Activated B cell treated with CpG ODN at 0.5 μM for 24 hours (primary cell): ENCODE measurements around the gene ZNF497. TPM values are rescaled to one million over a fixed set of nuclear protein-coding genes. Genes with fewer than 3 reads are reported as not detected.

ENCODE experiments used
- ATAC-seq: fragments of 200-7000 bp; cut with Tn5 transposase; one replicate; pipeline ENCODE4 v1.10.0; 2021; ENCODE audit warnings: low read depth, mild to moderate bottlenecking, moderate library complexity
- CTCF ChIA-PET: fragments of 350-600 bp; sonication (Branson Sonifier 250); formaldehyde crosslinking; loops from one replicate; lab custom pipeline; 2021; ENCODE audit warnings: antibody characterized with exemption; lab: Charles Lee
- POLR2A ChIA-PET: fragments of 350-600 bp; sonication (Branson Sonifier 250); formaldehyde crosslinking; loops from one replicate; lab custom pipeline; 2021; ENCODE audit warnings: antibody characterized with exemption; lab: Charles Lee
- DNase-seq: peaks from one replicate; pipeline ENCODE4 v3.0.0; 2022
- H3K27ac Mint-ChIP-seq: one replicate; pipeline ENCODE4 v1.8.0; 2020; ENCODE audit warnings: mixed read lengths
- H3K27me3 Mint-ChIP-seq: one replicate; pipeline ENCODE4 v1.8.0; 2021; ENCODE audit warnings: mixed read lengths
- H3K36me3 Mint-ChIP-seq: one replicate; pipeline ENCODE4 v1.8.0; 2021; ENCODE audit warnings: low read depth, mixed read lengths
- H3K4me1 Mint-ChIP-seq: one replicate; pipeline ENCODE4 v1.8.0; 2021; ENCODE audit warnings: mixed read lengths
- H3K4me3 Mint-ChIP-seq: one replicate; pipeline ENCODE4 v1.8.0; 2020; ENCODE audit warnings: mild to moderate bottlenecking, mixed read lengths
- H3K9me3 Mint-ChIP-seq: one replicate; pipeline ENCODE4 v1.8.0; 2020; ENCODE audit warnings: mixed read lengths
- CTCF ChIP-seq: fragments of 200-600 bp; IDR thresholded peaks from one replicate; pipeline ENCODE4 v1.8.0; 2022; ENCODE audit warnings: antibody characterized with exemption, mild to moderate bottlenecking
- intact Hi-C: fragments of 100-400 bp; cut with micrococcal nuclease; formaldehyde crosslinking; loops from one replicate; pipeline ENCODE4 v1.15.1; 2024
- total RNA-seq: library from RNA; stranded (reverse); gene quantifications from 2 replicates; pipeline ENCODE4 v1.2.3, GENCODE V29; 2022

ZNF497 gene
- total RNA-seq, 1 donor from 2014 or later: 2.1 TPM

GRCh38 chr19:58325311-58326022 is 37.1 kb downstream of the ZNF497 start:
- Mint-ChIP-seq H3K4me3 (no peak overlapping the region), H3K4me1 (peaks cover 2% of the 10 kb centered on the region), H3K9me3 (no peaks in the 10 kb centered on the region), H3K36me3 (peaks cover 2% of the 10 kb centered on the region), H3K27me3 (no peaks in the 10 kb centered on the region), H3K27ac (no peak overlapping the region)
- ATAC-seq (no peak), DNase-seq (no peak)
- CTCF ChIA-PET: interaction anchor here (1.5 to 2.1 kb wide), 2 partner anchors 20 to 194 kb away, joined by 3 to 5 read pairs; partner anchors contain the start of gene ZBTB45
- TF ChIP-seq CTCF: no peak
- POLR2A ChIA-PET: interaction anchor here (0.9 to 2.1 kb wide), 5 partner anchors 20 to 194 kb away, joined by 3 to 24 read pairs (median 16); partner anchors contain the start of genes ERVK3-1, ZBTB45, ZNF324B and ZNF497
- intact Hi-C loops: loop anchor here (1.0 to 2.0 kb wide), 6 partner anchors 20 to 915 kb away; partner anchors contain the start of genes ERVK3-1, ZNF132, ZNF17 and ZNF324

GRCh38 chr19:58319241-58319640 is 43.3 kb downstream of the ZNF497 start:
- no peak for TF ChIP-seq CTCF
- no peak for DNase-seq
- no peaks in the 10 kb centered on the region for H3K9me3 Mint-ChIP-seq
- no peak overlapping the region for H3K4me3 Mint-ChIP-seq
- peaks cover 21% of the 10 kb centered on the region for H3K36me3 Mint-ChIP-seq
- ChIA-PET POLR2A (interaction anchor here (1.0 to 1.2 kb wide), 2 partner anchors 43 to 62 kb away, joined by 3 to 4 read pairs; partner anchors contain the start of genes ZNF497 and ZNF837), CTCF (no interaction called here)
- H3K4me1 Mint-ChIP-seq: no peaks in the 10 kb centered on the region
- ATAC-seq: no peak
- intact Hi-C loops: no loop called here
- no peak overlapping the region for H3K27ac Mint-ChIP-seq
- H3K27me3 Mint-ChIP-seq: no peaks in the 10 kb centered on the region

GRCh38 chr19:58318297-58318696 is 44.3 kb downstream of the ZNF497 start:
- CTCF ChIA-PET: no interaction called here
- peaks cover 30% of the 10 kb centered on the region for H3K36me3 Mint-ChIP-seq
- no peaks in the 10 kb centered on the region for H3K27me3 Mint-ChIP-seq
- POLR2A ChIA-PET: interaction anchor here (1.0 to 1.2 kb wide), 2 partner anchors 44 to 63 kb away, joined by 3 to 4 read pairs; partner anchors contain the start of genes ZNF497 and ZNF837
- intact Hi-C loops: no loop called here
- ATAC-seq: no peak
- TF ChIP-seq CTCF: no peak
- DNase-seq: no peak
- H3K9me3 Mint-ChIP-seq: no peaks in the 10 kb centered on the region
- H3K27ac Mint-ChIP-seq: no peak overlapping the region
- no peak overlapping the region for H3K4me3 Mint-ChIP-seq
- H3K4me1 Mint-ChIP-seq: no peaks in the 10 kb centered on the region

GRCh38 chr19:58317476-58318072 is 45.0 kb downstream of the ZNF497 start:
- Mint-ChIP-seq H3K27me3 (no peaks in the 10 kb centered on the region), H3K4me1 (no peaks in the 10 kb centered on the region), H3K4me3 (no peak overlapping the region), H3K9me3 (no peaks in the 10 kb centered on the region), H3K36me3 (peaks cover 37% of the 10 kb centered on the region), H3K27ac (no peak overlapping the region)
- intact Hi-C loops: no loop called here
- POLR2A ChIA-PET: interaction anchor here (1.3 kb wide), 1 partner anchor 12 kb away, joined by 8 read pairs; the partner anchor contains the start of gene ERVK3-1
- DNase-seq (no peak), ATAC-seq (no peak)
- CTCF ChIA-PET: no interaction called here
- no peak for TF ChIP-seq CTCF

- Mint-ChIP-seq H3K9me3 (no peaks in the 10 kb centered on the region), H3K27me3 (no peaks in the 10 kb centered on the region), H3K27ac (no peak overlapping the region), H3K4me3 (no peak overlapping the region), H3K36me3 (peaks cover 53% of the 10 kb centered on the region), H3K4me1 (no peaks in the 10 kb centered on the region)
- CTCF ChIA-PET: no interaction called here
- TF ChIP-seq CTCF: no peak
- intact Hi-C loops: no loop called here
- POLR2A ChIA-PET: no interaction called here
- DNase-seq (no peak), ATAC-seq (no peak)
Observed at GRCh38 chr19:58315580-58315979, 47.0 kb downstream of the ZNF497 start.
